Measurements from ENCODE around the gene FXYD6.
A peak's percentile ranks its signal among the peaks of the same experiment; 100 is the strongest.

FXYD6 gene

DNA sequence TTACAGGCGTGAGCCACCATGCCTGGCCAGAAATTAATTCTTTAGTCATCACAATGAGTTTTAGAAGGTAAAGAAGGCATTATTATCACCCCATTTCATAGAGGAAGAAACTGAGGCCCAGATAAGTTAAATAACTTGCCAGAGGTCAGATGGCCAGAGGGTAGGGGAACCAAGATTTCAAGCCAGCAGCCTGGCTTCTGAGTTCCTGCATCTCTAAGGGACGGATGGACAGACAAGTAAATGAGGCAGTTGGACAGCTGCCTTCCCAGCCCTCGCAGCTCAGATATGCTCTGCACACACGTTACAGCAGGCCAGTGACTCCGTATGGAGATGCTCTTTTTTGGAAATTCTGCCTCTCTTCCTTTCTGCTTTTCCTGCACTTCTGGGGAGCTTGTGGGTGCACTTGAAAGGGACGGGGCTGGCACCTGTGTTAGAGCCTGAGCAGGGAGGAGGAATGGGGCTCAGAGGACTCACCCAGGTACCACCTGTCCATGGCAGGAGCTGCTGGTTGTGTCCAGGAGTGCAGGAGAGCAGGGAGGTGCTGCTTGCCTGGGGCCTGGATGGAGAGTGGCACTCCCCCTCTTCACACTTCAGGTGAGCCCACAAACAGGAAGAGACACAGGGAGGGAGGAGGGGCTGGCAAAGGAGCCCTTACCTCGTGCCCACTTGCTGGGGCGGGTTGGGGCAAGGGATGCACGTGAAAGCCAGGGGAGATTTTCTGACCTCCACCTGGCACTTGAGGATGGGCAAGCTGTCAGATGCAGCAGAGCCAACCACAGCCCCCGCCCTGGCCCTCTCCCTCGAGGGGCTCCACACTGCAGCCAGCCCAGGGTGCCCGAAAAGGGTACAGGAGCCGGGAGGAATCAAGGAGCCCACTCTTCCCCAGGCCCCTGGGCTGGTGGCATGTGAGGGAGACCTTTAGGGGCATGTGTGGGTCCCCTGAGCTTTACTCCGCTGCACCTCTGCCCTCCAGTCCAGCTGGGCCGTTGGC, 48.6 kb downstream of the FXYD6 start:
- Histone ChIP-seq H3K4me3 (ENCODE audit: low read depth in 1 of 5, low read length in 5 of 5) (no peak overlapping the region), H3K27me3 (ENCODE audit: control insufficient read depth in 5 of 5, insufficient read depth in 4 of 5, low read length in 5 of 5) (peaks cover 4 to 17% (median 5%) of the 10 kb centered on the region in 5 donors), H3K9me3 (ENCODE audit: control insufficient read depth in 5 of 5, low read length in 5 of 5) (no peaks in the 10 kb centered on the region), H3K9ac (ENCODE audit: low read length in 5 of 5) (no peak overlapping the region), H3K27ac (ENCODE audit: low read depth, low read length) (no peak overlapping the region), H3K4me1 (ENCODE audit: control insufficient read depth in 5 of 5, insufficient read depth in 5 of 5, low read length in 5 of 5) (peaks cover 10 to 68% (median 46%) of the 10 kb centered on the region in 5 donors), H3K36me3 (ENCODE audit: control insufficient read depth in 5 of 5, insufficient read depth in 5 of 5, low read length in 5 of 5) (no peaks in the 10 kb centered on the region)

DNA sequence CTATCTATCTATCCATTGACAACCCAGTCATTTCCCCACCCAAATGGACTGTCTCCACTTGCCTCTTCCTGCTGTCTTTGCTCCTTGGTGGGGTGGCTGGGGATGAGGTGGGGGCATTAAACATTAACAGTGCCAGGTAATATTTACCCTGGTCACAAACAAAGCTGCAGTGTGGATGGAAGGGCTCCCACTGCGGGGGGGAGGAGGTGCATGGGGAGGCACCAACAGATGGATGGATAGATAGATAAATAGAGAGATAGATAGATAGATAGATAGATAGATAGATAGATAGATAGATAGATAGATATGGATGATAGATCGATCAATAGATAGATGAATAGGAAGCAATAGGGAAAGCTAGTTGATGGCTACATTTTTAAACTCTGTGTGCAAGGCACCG, 49.6 kb downstream of the FXYD6 start:
- no peaks in the 10 kb centered on the region for H3K36me3 ChIP-seq (ENCODE audit: control insufficient read depth in 5 of 5, insufficient read depth in 5 of 5, low read length in 5 of 5)
- peaks cover 4 to 22% (median 5%) of the 10 kb centered on the region in 5 donors for H3K27me3 ChIP-seq (ENCODE audit: control insufficient read depth in 5 of 5, insufficient read depth in 4 of 5, low read length in 5 of 5)
- H3K9ac ChIP-seq (ENCODE audit: low read length in 5 of 5) = no peak overlapping the region
- H3K9me3 ChIP-seq (ENCODE audit: control insufficient read depth in 5 of 5, low read length in 5 of 5) = no peaks in the 10 kb centered on the region
- no peak overlapping the region for H3K4me3 ChIP-seq (ENCODE audit: low read depth in 1 of 5, low read length in 5 of 5)
- peaks cover 12 to 75% (median 52%) of the 10 kb centered on the region in 5 donors for H3K4me1 ChIP-seq (ENCODE audit: control insufficient read depth in 5 of 5, insufficient read depth in 5 of 5, low read length in 5 of 5)
- no peak overlapping the region for H3K27ac ChIP-seq (ENCODE audit: low read depth, low read length)

DNA sequence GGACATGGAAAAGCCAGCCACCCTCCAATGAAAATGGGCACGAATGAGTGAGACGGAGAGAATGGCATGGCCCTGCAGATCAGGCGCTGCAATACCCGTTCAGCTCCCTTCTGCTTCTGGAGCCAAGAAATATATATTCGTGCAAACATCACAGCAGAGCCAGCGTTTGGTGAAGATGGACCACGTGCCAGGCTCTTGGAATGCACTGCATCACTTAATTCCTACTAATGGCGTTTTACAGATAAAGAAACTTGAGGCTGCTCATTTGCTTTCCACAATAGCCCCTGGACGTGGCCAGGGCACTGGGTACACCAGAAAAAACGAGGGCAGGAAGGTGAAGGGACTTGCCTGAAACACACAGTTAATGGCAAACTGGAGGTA, 50.3 kb downstream of the FXYD6 start:
- Histone ChIP-seq H3K4me1 (ENCODE audit: control insufficient read depth in 5 of 5, insufficient read depth in 5 of 5, low read length in 5 of 5) (peaks cover 12 to 72% (median 49%) of the 10 kb centered on the region in 5 donors), H3K27me3 (ENCODE audit: control insufficient read depth in 5 of 5, insufficient read depth in 4 of 5, low read length in 5 of 5) (peaks cover 1 to 22% (median 5%) of the 10 kb centered on the region in 5 donors)

DNA sequence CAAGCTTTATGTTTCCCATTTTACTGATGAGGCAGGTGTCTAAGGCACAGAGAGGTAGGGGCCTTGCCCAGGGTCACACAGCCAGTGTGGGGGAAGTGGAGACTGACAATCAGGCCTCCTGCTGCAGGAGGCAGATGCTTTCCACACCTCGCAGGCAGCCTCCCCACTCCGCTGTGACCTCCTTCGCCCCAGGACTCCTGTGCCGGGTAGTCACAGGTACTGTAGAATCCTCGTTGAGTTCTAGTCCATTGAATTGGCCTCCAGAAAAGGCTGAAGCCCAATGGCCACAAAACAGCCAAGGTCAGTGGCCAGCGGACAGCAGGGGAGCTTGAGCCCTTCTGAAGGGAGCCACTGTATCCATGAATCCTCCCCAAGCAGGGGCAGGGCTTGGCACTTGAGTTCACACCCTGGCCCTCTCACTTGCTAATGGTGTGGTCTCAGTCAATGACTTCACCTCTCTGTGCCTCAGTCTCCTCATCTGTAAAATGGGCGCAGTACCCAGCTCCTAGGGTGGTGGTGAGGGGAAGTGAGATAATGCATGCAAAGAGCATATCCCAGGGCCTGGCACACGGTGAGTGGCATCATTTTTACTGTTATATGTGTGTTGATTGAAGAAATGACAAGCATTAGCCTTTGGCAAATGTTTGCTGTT, 50.8 kb downstream of the FXYD6 start:
- Histone ChIP-seq H3K27ac (ENCODE audit: low read depth, low read length) (peak overlapping the region; percentile 72), H3K27me3 (ENCODE audit: control insufficient read depth in 5 of 5, insufficient read depth in 4 of 5, low read length in 5 of 5) (peaks cover 0 to 22% (median 5%) of the 10 kb centered on the region in 5 donors), H3K36me3 (ENCODE audit: control insufficient read depth in 5 of 5, insufficient read depth in 5 of 5, low read length in 5 of 5) (no peaks in the 10 kb centered on the region), H3K4me1 (ENCODE audit: control insufficient read depth in 5 of 5, insufficient read depth in 5 of 5, low read length in 5 of 5) (peaks cover 12 to 67% (median 45%) of the 10 kb centered on the region in 5 donors), H3K9ac (ENCODE audit: low read length in 5 of 5) (no peak overlapping the region), H3K4me3 (ENCODE audit: low read depth in 1 of 5, low read length in 5 of 5) (no peak overlapping the region), H3K9me3 (ENCODE audit: control insufficient read depth in 5 of 5, low read length in 5 of 5) (no peaks in the 10 kb centered on the region)

More for the DNA sequence above, 50.3 kb downstream of the FXYD6 start:
- no peak overlapping the region for H3K4me3 ChIP-seq (ENCODE audit: low read depth in 1 of 5, low read length in 5 of 5)
- H3K27ac ChIP-seq (ENCODE audit: low read depth, low read length) = no peak overlapping the region
- H3K9me3 ChIP-seq (ENCODE audit: control insufficient read depth in 5 of 5, low read length in 5 of 5) = no peaks in the 10 kb centered on the region
- H3K9ac ChIP-seq (ENCODE audit: low read length in 5 of 5) = no peak overlapping the region
- no peaks in the 10 kb centered on the region for H3K36me3 ChIP-seq (ENCODE audit: control insufficient read depth in 5 of 5, insufficient read depth in 5 of 5, low read length in 5 of 5)

DNA sequence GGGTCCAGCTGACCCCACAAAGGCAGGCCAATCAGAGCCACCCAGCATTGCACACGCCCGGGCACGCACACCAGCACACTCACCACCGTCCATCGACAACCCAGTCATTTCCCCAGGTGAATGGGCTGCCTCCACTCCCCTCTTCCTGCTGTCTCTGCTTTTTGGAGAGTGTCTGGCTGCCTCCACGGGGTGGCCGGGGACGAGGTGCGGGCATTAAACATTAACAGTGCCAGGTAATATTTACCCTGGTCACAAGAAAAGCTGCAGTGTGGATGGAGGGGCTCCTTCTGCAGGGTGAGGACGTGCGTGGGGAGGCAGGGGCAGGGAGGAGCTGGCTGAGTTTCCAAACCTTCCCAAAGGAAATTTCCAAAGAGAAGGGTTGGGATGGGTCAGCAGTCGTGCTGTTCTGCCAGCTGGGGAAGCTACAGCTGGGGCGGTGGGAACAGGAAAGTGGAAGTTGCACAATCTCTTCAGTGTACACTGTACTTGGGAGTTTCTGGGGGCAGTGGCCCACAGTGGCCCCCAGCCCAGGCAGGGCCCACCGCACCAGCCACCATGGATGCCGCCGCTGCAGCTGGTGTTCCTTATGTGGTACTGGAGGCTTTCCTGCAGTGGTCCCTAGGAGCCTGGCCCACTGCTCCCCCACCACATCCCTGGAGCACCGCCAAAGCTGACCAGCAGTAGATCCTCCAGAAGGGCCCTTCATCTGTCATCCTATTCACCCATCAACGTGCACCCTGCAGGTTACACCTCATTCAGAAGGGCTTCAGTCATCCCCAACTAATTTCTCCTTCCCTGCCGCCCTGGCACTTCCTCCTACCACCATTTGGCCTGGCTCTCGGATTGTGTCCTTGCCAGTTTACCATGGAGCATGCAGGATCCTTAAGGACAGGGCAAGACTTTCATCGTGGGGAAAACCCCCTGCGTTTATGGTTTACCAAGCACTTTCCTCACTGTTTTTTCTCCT, 51.6 kb downstream of the FXYD6 start, which contains the start of gene FXYD2:
Gene FXYD2 (minus strand): TSS at position 174 of the 967 bp plus-strand sequence. CDS start 66 bp downstream, at position 108.
- H3K27me3 ChIP-seq (ENCODE audit: control insufficient read depth in 5 of 5, insufficient read depth in 4 of 5, low read length in 5 of 5) = peaks cover 0 to 22% (median 5%) of the 10 kb centered on the region in 5 donors
- H3K36me3 ChIP-seq (ENCODE audit: control insufficient read depth in 5 of 5, insufficient read depth in 5 of 5, low read length in 5 of 5) = no peaks in the 10 kb centered on the region
- peaks cover 12 to 60% (median 45%) of the 10 kb centered on the region in 5 donors for H3K4me1 ChIP-seq (ENCODE audit: control insufficient read depth in 5 of 5, insufficient read depth in 5 of 5, low read length in 5 of 5)
- H3K27ac ChIP-seq (ENCODE audit: low read depth, low read length) = peak within 1 kb of the TSS; percentile 72
- H3K9me3 ChIP-seq (ENCODE audit: control insufficient read depth in 5 of 5, low read length in 5 of 5) = no peaks in the 10 kb centered on the region
- H3K4me3 ChIP-seq (ENCODE audit: low read depth in 1 of 5, low read length in 5 of 5) = peak within 1 kb of the TSS in 1 of 5 donors; percentile 33
- H3K9ac ChIP-seq (ENCODE audit: low read length in 5 of 5) = peak within 1 kb of the TSS in 4 of 5 donors; percentile 35 to 60 (median 50)

DNA sequence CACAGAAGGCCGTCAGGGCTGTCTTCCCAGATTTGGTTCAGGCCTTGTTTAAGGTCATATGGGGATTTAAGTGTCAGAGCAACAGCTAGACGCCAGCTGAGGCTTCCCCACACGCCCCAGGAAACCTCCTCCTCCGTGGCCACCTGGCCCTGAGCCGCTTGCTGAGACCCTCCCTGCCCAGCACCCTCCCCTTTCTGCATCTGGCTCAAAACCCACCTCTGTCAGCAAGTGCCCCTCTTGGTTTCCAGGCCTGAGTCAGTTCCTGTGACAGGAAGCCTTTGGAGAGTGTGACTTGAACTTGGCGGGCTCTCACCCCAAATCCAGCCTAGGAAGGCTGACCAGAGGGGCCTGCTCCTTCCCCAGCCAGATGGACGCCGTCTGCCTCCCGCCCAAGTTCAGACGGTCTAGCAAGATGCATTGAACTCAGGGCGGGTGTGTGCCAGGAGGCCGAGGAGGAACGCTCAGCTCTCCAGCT, 52.5 kb downstream of the FXYD6 start:
- Histone ChIP-seq H3K36me3 (ENCODE audit: control insufficient read depth in 5 of 5, insufficient read depth in 5 of 5, low read length in 5 of 5) (no peaks in the 10 kb centered on the region), H3K27me3 (ENCODE audit: control insufficient read depth in 5 of 5, insufficient read depth in 4 of 5, low read length in 5 of 5) (peaks cover 0 to 22% (median 5%) of the 10 kb centered on the region in 5 donors), H3K9ac (ENCODE audit: low read length in 5 of 5) (peak overlapping the region in 3 of 5 donors; percentile 44 to 60 (median 56)), H3K4me3 (ENCODE audit: low read depth in 1 of 5, low read length in 5 of 5) (peak overlapping the region in 1 of 5 donors; percentile 33), H3K4me1 (ENCODE audit: control insufficient read depth in 5 of 5, insufficient read depth in 5 of 5, low read length in 5 of 5) (peaks cover 10 to 56% (median 45%) of the 10 kb centered on the region in 5 donors), H3K9me3 (ENCODE audit: control insufficient read depth in 5 of 5, low read length in 5 of 5) (no peaks in the 10 kb centered on the region), H3K27ac (ENCODE audit: low read depth, low read length) (peak overlapping the region; percentile 72)

DNA sequence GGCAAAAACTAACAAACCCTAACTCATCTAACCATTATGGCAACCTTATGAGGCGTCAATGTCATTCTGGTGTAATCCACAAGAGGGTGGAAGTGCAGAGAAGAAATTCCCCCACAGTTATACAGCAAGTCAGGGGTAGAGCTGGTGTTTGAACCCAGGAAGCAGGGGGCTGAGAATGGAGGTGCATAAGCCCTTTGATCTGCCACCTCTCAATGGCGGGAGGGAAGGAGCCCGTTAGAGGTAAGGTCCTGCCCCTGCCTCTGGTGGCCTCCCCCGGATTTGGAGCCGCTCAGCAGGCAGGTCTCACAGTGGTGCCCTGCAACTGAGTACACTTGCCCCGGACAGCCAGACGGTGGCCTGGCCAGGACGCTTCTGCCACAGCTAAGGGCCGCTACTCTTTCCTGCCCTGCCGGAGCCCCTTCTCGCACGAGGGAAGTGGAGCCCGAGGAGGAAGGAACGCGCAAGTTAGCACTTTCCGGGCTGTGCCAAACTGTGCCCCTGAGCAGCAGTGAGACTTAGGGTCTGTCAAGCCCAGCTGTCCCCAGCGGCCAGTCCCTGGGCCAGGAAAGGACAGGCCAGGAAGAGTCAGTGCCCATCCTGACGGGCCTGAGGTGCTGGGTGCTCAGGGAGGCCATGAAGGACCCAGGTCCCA, 53.0 kb downstream of the FXYD6 start:
- Histone ChIP-seq H3K9ac (ENCODE audit: low read length in 5 of 5) (peak overlapping the region in 3 of 5 donors; percentile 44 to 56 (median 46)), H3K27ac (ENCODE audit: low read depth, low read length) (peak overlapping the region; percentile 72), H3K36me3 (ENCODE audit: control insufficient read depth in 5 of 5, insufficient read depth in 5 of 5, low read length in 5 of 5) (no peaks in the 10 kb centered on the region), H3K4me3 (ENCODE audit: low read depth in 1 of 5, low read length in 5 of 5) (no peak overlapping the region), H3K4me1 (ENCODE audit: control insufficient read depth in 5 of 5, insufficient read depth in 5 of 5, low read length in 5 of 5) (peaks cover 10 to 51% (median 40%) of the 10 kb centered on the region in 5 donors), H3K27me3 (ENCODE audit: control insufficient read depth in 5 of 5, insufficient read depth in 4 of 5, low read length in 5 of 5) (peaks cover 0 to 20% (median 4%) of the 10 kb centered on the region in 5 donors), H3K9me3 (ENCODE audit: control insufficient read depth in 5 of 5, low read length in 5 of 5) (no peaks in the 10 kb centered on the region)

DNA sequence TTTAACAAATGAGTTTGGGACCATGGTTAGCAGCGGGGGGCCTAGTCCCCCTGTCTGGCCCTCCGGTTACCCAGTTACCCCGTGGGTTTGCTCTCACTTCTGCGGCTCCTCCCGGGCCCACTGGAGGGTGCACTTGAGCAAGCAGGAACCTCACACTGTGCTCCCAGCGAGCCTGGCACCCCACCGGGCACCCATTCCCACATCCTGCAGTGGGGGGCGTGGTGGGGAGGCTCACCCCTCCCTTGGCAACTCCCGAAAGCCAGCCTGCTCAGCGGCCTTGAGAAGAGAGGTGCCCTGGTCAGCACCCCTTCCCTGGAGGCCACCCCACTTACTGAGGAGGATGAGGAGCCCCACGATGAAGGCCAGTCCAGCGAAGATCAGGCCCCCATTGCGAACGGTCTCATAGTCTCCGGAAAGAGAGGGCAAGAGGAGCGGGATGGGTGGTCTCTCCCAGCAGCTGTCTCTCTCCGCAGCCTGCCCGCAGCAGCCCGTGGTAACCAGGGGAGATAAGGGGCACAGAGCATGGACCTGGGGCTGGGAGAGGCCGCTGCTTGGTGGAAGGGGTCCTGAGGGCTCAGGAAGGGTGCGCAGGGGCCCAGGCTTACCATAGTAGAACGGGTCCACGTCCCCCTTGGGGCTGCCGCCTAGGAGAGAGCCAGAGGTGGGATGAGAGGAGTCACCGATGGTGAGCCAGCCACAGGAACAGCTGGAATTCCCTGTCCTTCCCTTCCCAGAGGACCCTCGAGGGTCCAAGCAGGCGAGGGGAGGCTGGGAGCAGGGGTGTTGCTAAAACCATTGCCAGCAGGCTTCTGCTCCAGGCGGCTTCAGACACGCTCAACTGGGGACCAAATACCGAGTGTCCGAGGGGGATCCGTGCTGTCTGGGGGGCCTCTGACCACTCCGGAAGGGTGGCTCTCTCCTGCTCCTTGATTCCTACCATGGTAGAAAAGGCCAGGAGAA, 54.1 kb downstream of the FXYD6 start:
- peaks cover 0 to 17% (median 4%) of the 10 kb centered on the region in 5 donors for H3K27me3 ChIP-seq (ENCODE audit: control insufficient read depth in 5 of 5, insufficient read depth in 4 of 5, low read length in 5 of 5)
- H3K9ac ChIP-seq (ENCODE audit: low read length in 5 of 5) = no peak overlapping the region
- no peak overlapping the region for H3K27ac ChIP-seq (ENCODE audit: low read depth, low read length)
- H3K4me1 ChIP-seq (ENCODE audit: control insufficient read depth in 5 of 5, insufficient read depth in 5 of 5, low read length in 5 of 5) = peaks cover 10 to 48% (median 41%) of the 10 kb centered on the region in 5 donors
- H3K4me3 ChIP-seq (ENCODE audit: low read depth in 1 of 5, low read length in 5 of 5) = peak overlapping the region in 1 of 5 donors; percentile 7
- H3K36me3 ChIP-seq (ENCODE audit: control insufficient read depth in 5 of 5, insufficient read depth in 5 of 5, low read length in 5 of 5) = no peaks in the 10 kb centered on the region
- H3K9me3 ChIP-seq (ENCODE audit: control insufficient read depth in 5 of 5, low read length in 5 of 5) = no peaks in the 10 kb centered on the region
